Memory B cell (primary cell): ENCODE data around the gene NDUFS7.
A peak's percentile ranks its signal among the peaks of the same experiment; 100 is the strongest.

Experiments used
- ATAC-seq: fragments of 150-1000 bp; cut with Tn5 transposase; 2 replicates; pipeline ENCODE4 v1.10.0; 2021; ENCODE audit warnings: low read depth, mild to moderate bottlenecking, moderate library complexity
- DNase-seq, 2 donors: peaks; one replicate each; pipeline ENCODE4 v3.0.0; 2022; ENCODE audit warnings: low spot score in 2 of 2
- H3K27ac Mint-ChIP-seq: one replicate; pipeline ENCODE4 v1.8.0; 2022; ENCODE audit warnings: mild to moderate bottlenecking, moderate library complexity, mixed read lengths
- H3K27me3 Mint-ChIP-seq: one replicate; pipeline ENCODE4 v1.8.0; 2022; ENCODE audit warnings: mixed read lengths
- H3K36me3 Mint-ChIP-seq: one replicate; pipeline ENCODE4 v1.8.0; 2022; ENCODE audit warnings: mild to moderate bottlenecking, mixed read lengths
- H3K4me1 Mint-ChIP-seq: one replicate; pipeline ENCODE4 v1.8.0; 2022; ENCODE audit warnings: mixed read lengths
- H3K4me3 Mint-ChIP-seq: one replicate; pipeline ENCODE4 v1.8.0; 2022; ENCODE audit warnings: mild to moderate bottlenecking, moderate library complexity, mixed read lengths
- H3K9me3 Mint-ChIP-seq: one replicate; pipeline ENCODE4 v1.8.0; 2022; ENCODE audit warnings: mixed read lengths

NDUFS7 gene

DNA sequence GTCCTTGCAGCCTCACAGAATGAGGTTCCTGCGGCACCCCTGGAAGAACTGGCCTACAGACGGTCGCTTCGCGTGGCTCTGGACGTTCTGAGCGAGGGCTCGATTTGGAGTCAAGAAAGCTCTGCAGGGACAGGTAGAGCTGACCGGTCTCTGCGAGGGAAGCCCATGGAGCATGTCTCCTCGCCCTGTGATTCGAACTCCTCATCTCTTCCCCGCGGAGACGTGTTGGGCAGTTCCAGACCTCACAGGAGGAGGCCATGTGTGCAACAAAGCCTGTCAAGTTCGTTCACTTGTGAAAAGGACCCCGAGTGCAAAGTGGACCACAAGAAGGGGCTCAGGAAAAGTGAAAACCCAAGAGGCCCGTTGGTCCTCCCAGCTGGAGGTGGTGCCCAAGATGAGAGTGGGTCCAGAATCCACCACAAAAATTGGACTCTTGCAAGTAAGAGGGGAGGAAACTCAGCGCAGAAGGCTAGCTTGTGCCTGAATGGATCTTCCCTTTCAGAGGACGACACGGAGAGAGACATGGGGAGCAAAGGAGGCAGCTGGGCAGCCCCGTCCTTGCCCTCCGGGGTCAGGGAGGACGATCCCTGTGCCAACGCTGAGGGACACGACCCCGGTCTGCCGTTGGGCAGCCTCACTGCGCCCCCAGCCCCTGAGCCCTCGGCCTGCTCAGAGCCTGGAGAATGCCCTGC, 23.4 kb upstream of the NDUFS7 start:
- no peaks in the 10 kb centered on the region for H3K9me3 Mint-ChIP-seq
- no peak overlapping the region for H3K4me3 Mint-ChIP-seq
- no peak for ATAC-seq
- H3K4me1 Mint-ChIP-seq = peaks cover 10% of the 10 kb centered on the region
- H3K36me3 Mint-ChIP-seq = peaks cover 20% of the 10 kb centered on the region
- DNase-seq = no peak
- H3K27ac Mint-ChIP-seq = no peak overlapping the region
- H3K27me3 Mint-ChIP-seq = no peaks in the 10 kb centered on the region

DNA sequence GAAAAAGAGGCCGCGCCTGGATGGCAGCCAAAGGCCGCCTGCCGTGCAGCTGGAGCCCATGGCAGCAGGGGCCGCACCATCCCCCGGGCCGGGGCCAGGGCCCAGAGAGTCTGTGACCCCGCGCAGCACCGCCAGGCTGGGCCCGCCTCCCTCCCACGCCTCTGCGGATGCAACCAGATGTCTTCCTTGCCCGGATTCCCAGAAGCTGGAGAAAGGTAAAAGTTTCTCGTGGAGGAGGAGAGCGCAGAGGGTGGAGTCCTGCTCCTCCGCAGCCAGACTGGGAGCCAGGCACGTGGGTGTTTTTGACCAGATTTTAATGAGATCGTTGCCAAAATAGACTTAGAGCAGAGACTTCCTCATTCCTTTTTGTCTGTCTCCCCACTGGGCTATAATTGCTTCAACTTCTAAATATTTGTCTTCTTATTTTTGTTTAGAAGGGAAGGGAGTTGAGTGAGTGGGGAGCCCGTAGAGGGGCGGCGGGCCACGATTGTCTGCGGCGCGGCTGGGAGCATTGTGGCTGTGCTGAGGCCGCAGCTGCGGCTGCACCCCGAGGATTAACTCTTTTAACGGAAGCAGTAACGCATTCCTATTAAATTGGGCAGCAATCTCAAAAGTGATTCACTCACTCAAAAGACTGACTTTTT, 22.8 kb upstream of the NDUFS7 start:
- ATAC-seq = no peak
- peaks cover 20% of the 10 kb centered on the region for H3K36me3 Mint-ChIP-seq
- H3K4me1 Mint-ChIP-seq = peaks cover 4% of the 10 kb centered on the region
- no peaks in the 10 kb centered on the region for H3K9me3 Mint-ChIP-seq
- no peak for DNase-seq
- H3K27me3 Mint-ChIP-seq = no peaks in the 10 kb centered on the region
- H3K27ac Mint-ChIP-seq = no peak overlapping the region
- H3K4me3 Mint-ChIP-seq = no peak overlapping the region

DNA sequence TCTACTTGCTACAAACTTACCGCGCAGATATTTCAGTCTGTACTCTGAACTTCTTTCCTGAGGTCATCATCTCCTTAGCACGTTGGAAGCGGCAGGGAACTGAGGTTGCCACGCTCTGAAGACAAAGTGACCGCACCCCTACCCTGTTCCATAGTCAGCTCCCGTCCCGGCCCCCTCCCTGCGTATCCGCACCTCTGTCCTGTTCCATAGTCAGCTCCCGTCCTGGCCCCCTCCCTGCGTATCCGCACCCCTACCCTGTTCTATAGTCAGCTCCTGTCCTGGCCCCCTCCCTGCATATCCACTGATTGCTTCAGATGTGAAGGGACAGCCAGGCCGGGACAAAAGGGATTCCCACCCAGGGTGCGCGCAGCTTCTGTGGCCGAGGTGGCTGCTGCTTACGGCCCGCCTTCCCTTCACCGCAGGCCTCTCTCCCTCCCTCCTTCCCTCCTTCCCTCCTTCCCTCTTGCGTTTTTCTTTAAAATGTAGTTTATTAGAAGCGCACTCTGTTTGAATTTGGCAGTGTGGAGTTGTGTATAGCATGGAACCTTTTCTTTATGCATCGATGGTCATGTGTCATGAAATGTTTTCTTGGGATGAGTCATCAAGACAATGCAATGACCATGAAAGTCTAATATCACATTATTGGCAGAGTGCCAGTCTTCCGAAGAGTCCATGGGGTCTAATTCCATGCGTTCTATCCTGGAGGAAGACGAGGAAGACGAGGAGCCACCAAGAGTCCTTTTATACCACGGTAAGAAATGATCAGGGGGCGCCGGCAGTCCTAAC, 21.9 kb upstream of the NDUFS7 start:
- Mint-ChIP-seq H3K4me1 (peaks cover 4% of the 10 kb centered on the region), H3K36me3 (peaks cover 20% of the 10 kb centered on the region), H3K9me3 (no peaks in the 10 kb centered on the region), H3K4me3 (no peak overlapping the region), H3K27me3 (no peaks in the 10 kb centered on the region), H3K27ac (no peak overlapping the region)
- ATAC-seq = no peak
- no peak for DNase-seq

DNA sequence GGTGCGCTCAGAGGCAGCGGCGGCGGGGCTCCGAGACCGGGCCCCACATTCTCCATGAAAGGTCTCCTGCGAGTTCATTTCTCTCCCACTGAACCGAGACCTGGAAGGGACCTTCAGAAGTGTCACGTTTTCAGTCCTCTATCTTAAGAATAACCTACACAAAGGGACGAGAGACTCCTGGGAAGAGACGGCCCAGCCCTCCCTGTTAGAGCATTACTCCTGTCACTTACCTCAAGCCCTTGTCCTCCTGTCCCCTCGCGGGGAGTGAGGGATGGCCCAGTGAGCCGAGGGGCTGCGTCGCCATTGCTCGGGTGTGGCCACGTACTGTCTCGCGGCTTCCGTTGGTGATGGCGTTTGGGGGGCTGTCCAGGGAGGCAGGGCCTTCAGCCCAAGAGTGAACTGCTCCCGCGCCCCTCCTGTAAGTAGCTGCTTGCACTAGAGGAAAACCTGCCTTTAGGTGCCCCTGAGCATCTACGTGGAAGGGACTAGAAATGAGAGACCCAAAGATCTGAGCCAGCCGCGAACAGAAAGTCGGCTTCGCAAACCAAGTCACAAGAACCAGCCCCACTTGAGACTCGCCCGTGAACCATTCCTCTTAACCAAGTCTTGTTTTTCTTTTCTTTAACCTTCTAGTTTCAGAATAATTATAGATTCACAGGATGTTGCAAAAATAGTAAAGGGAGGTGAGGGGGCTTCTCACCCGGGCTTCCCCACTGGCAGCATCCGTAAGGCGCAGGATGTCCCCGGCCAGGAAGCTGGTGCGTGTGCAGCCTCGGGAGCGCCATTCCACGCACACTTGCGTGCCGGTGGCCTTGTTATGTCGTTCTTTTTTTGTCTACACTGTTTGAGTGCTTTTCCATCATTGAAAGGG, 21.1 kb upstream of the NDUFS7 start:
- H3K4me1 Mint-ChIP-seq = peaks cover 4% of the 10 kb centered on the region
- DNase-seq (no peak), ATAC-seq (no peak)
- no peak overlapping the region for H3K27ac Mint-ChIP-seq
- no peaks in the 10 kb centered on the region for H3K9me3 Mint-ChIP-seq
- H3K4me3 Mint-ChIP-seq = no peak overlapping the region
- no peaks in the 10 kb centered on the region for H3K27me3 Mint-ChIP-seq
- H3K36me3 Mint-ChIP-seq = peaks cover 22% of the 10 kb centered on the region

DNA sequence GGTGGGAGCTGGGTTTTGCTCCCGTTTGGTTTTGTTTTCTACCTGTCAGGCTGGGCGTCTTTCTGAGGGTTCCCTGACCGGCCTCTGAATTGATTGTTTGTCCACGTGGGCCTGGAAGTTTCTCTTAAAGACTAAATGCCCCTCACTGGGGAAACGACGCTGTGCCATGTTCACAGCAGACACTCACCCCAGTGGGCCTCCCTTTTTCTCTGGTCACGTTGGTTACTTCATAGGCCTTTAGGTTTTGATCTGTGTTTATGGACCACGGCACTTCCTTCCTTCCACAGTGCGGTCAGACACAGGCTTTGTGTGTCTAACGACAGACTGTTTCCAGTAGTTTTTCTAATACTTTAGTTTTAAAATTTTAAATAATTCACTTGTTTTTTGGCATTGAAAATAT, 20.1 kb upstream of the NDUFS7 start:
- peaks cover 4% of the 10 kb centered on the region for H3K4me1 Mint-ChIP-seq
- H3K27ac Mint-ChIP-seq = no peak overlapping the region
- no peak for ATAC-seq
- H3K27me3 Mint-ChIP-seq = no peaks in the 10 kb centered on the region
- no peak for DNase-seq
- H3K9me3 Mint-ChIP-seq = no peaks in the 10 kb centered on the region
- peaks cover 15% of the 10 kb centered on the region for H3K36me3 Mint-ChIP-seq
- peak overlapping the region; percentile 50 for H3K4me3 Mint-ChIP-seq

DNA sequence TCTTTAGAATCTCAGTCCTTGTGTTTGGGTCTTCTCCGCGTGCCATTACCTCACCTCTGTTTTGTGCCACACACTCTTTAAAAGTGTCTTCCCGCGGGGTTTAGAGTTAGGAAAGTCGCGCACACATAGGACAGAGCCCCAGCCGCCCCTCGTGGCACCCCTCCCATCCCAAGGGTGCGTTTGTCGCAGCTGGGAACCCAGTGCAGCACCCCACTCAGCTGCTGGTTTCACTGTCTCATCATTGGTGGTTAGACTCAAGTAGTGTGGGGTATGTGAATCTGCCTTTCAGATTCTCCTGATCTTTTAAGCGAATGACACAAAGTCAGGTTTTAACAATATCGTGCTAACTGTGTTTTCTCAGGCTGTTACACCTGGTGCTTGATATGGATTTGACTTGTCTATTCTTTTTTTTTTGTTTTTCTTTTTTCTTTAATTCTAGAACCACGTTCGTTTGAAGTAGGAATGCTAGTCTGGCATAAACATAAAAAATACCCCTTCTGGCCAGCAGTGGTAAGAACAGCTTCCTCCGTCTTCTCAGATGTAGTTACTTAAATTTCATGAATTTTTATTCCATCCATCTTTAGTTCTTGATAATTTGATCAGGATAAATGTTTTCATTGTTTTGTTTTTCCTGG, 19.5 kb upstream of the NDUFS7 start:
- DNase-seq = no peak
- no peak overlapping the region for H3K4me3 Mint-ChIP-seq
- H3K9me3 Mint-ChIP-seq = no peaks in the 10 kb centered on the region
- no peak overlapping the region for H3K27ac Mint-ChIP-seq
- peaks cover 14% of the 10 kb centered on the region for H3K36me3 Mint-ChIP-seq
- peaks cover 4% of the 10 kb centered on the region for H3K4me1 Mint-ChIP-seq
- H3K27me3 Mint-ChIP-seq = no peaks in the 10 kb centered on the region
- ATAC-seq = no peak

DNA sequence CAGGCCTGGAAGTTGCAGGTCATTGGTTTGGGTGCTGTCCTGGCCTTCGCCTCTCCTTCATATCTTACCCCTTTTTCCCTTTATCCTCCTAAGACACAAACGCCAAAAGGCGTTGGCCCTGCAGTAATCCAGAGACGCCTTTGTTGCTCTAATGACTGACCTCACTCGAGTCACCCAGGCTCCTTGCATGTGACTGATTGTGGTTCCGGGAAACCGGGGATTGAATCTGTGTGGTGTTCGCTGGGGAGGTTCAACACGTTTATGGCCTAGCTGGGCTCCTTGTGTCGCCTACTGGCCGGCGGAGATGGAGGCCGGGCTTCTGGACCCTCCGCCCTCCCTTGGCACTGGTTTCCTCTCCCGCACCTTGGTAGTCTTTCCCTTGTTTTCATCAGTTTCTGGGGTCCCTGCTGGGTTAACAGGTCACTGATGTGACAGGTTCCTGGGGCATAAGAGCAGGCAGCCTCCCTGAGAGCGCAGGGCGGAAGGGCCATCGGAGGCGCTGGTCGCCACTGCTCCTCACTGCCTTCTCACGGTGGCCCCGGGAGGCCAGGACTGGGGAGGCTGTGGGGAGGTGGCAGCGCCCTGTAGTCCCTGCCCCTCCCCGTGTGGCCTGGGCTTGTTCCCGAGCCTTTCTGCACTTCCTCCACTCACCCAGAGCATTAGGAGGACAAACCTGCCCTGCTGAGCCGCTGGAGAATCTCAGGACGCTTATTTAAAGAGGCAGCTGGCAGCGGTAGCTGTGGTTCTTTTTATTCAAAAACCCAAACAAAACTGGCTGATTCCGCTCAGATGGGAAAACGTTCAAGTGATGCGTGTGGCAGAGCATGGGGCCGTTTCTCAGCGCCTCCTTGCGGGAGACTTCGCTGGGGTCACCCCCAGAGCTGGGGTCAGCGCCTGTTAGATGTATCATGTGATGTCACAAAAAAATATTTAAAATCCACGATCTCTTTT, 18.1 kb upstream of the NDUFS7 start:
- ATAC-seq (no peak), DNase-seq (no peak)
- Mint-ChIP-seq H3K36me3 (peaks cover 10% of the 10 kb centered on the region), H3K27me3 (no peaks in the 10 kb centered on the region), H3K27ac (no peak overlapping the region), H3K4me1 (peaks cover 4% of the 10 kb centered on the region), H3K4me3 (no peak overlapping the region), H3K9me3 (no peaks in the 10 kb centered on the region)

DNA sequence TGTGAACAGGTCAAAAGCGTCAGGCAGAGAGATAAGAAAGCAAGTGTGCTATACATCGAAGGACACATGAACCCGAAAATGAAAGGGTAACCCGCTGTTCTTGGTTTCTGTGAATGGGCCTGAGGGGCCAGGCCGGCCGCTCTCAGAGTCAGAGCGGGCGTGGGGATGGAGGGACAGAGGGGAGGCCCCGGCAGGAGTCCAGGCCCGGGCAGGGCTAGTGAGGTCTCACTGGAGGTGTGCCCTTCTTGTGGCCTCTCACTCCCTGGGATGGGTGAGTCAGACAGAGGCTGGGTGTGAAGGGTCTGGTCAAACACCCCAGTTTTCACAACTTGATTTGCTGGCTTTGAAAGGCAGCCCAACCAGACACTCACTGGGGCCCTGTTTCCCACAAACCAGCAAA, 17.4 kb upstream of the NDUFS7 start:
- Mint-ChIP-seq H3K4me1 (peaks cover 4% of the 10 kb centered on the region), H3K4me3 (no peak overlapping the region), H3K36me3 (peaks cover 10% of the 10 kb centered on the region), H3K27me3 (no peaks in the 10 kb centered on the region), H3K9me3 (no peaks in the 10 kb centered on the region), H3K27ac (no peak overlapping the region)
- DNase-seq = no peak
- no peak for ATAC-seq

DNA sequence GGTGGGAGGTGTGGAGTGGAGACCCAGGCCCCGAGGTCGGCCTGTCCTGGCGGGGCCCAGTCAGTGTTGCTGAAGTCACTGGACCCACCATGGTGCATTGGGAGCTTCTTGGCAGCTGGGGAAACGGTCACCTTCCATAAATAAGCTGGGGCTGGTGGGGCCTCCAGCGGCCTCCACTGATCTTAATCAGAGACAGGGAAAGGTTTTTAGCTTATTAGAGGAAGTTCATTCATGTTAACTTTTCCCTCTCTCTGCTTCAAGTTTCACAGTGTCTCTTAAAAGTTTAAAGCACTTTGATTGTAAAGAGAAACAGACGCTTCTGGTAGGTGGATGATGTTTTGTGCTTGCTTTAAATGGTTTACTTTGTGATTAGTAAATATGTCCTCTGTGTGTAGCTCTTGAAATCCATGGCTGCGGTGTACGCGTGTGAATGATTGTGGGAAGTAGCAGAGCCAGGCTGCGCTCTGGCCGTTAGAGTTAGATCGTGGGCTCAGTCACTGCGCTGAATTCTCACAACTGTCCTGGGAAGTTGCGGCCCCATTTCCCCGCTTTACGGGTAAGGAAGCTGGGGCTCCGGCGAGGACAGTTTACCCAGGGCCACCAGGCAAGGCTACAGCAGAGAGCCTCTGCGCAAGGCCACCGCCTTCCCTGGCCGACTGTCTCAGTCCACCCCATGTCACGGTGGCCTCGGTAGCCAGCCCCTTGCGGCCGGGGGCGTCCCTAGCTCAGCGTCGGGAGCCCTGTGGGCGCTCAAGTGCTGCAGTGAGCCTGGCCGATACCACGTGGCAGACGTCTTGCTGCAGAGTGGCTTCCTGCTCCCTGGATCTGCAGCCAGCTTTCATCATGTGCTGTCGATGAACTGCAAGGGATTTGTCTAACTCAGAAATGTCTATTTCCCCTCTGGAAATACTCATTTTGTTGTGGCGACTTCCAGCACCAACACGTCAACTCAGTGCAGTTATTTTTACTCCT, 16.5 kb upstream of the NDUFS7 start:
- no peak for ATAC-seq
- Mint-ChIP-seq H3K36me3 (peaks cover 7% of the 10 kb centered on the region), H3K4me3 (no peak overlapping the region), H3K9me3 (no peaks in the 10 kb centered on the region), H3K4me1 (peaks cover 2% of the 10 kb centered on the region), H3K27ac (no peak overlapping the region), H3K27me3 (no peaks in the 10 kb centered on the region)
- no peak for DNase-seq

DNA sequence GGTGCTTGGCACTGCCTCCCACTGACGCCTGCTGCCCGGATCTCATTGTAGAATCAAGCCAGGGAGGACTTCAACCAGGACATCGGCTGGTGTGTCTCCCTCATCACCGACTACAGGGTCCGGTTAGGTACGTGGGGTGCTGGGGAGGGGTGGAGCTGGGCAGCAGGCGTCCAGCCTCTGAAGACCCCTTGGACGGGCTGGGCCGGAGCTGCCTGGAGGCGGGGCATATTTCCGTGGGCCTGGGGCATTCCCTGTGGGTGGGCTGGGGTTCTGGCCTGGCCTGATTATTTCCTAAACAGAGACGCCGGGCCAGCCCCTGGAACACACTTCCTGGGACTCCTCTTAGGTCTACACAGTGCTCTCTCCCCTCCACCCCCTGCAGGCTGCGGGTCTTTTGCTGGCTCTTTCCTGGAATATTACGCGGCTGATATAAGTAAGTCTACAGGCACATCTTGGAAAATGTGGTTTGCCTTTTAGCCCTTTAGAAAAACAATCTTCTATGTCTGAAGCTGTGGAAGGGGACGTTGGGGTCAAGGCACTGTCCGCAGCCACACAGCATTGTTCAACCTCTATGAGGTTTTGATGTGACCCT, 14.4 kb upstream of the NDUFS7 start:
- H3K27me3 Mint-ChIP-seq = no peaks in the 10 kb centered on the region
- H3K4me1 Mint-ChIP-seq = no peaks in the 10 kb centered on the region
- peaks cover 8% of the 10 kb centered on the region for H3K36me3 Mint-ChIP-seq
- no peak overlapping the region for H3K27ac Mint-ChIP-seq
- no peak overlapping the region for H3K4me3 Mint-ChIP-seq
- DNase-seq (no peak), ATAC-seq (no peak)
- no peaks in the 10 kb centered on the region for H3K9me3 Mint-ChIP-seq

DNA sequence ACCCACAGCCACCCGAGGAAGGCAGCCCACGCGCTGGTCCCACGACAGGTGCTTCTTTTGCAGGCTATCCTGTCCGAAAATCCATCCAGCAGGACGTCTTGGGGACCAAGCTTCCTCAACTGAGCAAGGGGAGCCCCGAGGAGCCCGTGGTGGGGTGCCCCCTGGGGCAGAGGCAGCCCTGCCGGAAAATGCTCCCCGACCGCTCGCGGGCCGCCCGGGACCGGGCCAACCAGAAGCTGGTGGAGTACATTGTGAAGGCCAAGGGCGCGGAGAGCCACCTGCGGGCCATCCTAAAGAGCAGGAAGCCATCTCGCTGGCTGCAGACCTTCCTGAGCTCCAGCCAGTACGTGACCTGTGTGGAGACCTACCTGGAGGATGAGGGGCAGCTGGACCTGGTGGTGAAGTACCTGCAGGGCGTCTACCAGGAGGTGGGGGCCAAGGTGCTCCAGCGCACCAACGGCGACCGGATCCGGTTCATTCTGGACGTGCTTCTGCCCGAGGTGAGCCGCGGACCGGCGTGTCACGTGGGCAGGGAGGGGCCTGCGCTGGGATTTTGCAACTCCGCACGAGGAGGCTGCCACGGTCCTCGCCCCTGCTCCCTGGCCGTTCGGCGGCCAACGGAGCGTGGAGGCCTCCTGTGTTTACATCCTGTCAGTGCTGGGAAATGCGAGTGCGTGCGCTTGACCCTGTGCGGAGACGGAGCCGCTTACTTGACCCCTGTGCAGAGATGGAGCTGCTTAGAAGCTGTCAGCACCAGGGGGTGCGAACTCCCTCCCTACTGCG, 12.9 kb upstream of the NDUFS7 start:
- H3K27ac Mint-ChIP-seq = no peak overlapping the region
- H3K36me3 Mint-ChIP-seq = peaks cover 12% of the 10 kb centered on the region
- no peaks in the 10 kb centered on the region for H3K27me3 Mint-ChIP-seq
- ATAC-seq (no peak), DNase-seq (no peak)
- H3K9me3 Mint-ChIP-seq = no peaks in the 10 kb centered on the region
- H3K4me1 Mint-ChIP-seq = no peaks in the 10 kb centered on the region
- H3K4me3 Mint-ChIP-seq = no peak overlapping the region
